Cardiac septum (tissue), 1 donor: ENCODE results near the gene BMERB1. TPM values are rescaled to one million over a fixed set of nuclear protein-coding genes. Genes with fewer than 3 reads are reported as not detected.

Source experiments
- DNase-seq: peaks from one replicate; pipeline ENCODE4 v3.0.0-alpha.2; 2020; ENCODE audit warnings: low spot score
- intact Hi-C: fragments of 100-400 bp; cut with DNase I; formaldehyde crosslinking; loops from one replicate; pipeline ENCODE4 v1.14.0; 2022
- total RNA-seq: library from RNA; stranded (reverse); fragmentation: NEBNext Ultra II Directional; extraction: Animal tissue kit (Norgen Biotek cat#: 25700); gene quantifications from one replicate; pipeline ENCODE4 v1.2.1, GENCODE V29; 2021
- donor health status: DM: no; HTN: no; CAD: no.

The BMERB1 gene
- total RNA-seq, 1 donor from 2014 or later = 70.3 TPM

DNA sequence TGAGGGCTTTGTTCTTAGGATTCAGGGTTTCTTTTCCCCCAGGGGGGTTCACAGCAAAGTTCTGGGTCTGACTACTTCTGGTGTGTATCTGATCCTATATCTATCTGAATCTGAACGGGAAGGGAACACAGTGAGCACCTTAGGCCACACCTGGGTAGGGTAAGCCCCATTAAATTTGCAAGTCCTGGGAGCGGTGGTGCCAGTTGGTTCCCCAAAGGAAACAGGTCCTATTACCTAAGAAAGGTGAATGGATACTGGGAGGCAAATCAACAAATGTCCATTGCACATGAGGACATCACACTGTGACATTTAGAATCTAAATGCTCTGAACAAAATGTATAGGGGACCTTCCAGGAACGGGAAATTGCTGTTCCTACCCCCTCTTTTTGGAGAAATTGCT, 54.6 kb downstream of the BMERB1 start:
- no peak for DNase-seq

DNA sequence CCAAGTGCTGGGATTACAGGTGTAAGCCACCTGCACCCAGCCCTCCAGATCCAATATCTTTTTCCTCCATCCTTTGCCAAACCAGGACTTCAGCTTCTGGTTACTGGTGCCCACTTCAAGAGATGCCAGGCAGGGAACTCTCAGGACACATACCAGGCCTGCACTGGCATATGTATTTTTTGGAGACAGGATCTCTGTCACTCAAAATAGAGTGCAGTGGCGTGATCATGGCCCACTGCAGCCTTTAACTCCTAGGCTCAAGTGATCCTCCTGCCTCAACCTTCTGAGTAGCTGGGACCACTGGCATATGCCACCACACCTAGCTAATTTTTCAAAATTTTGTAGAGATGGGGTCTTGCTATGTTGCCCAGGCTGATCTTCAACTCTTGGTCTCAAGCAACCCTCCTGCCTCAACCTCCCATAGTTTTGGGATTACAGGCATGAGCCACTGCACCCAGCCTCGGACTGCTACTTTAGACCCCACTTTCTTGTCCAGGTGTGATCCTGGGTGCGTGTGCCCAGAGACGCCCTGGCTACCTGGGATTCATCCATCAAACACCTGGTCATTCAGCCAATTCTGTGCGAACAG, 55.8 kb downstream of the BMERB1 start:
- intact Hi-C loops = no loop called here
- no peak for DNase-seq

More for the DNA sequence above, 54.6 kb downstream of the BMERB1 start:
- intact Hi-C loops = no loop called here

DNA sequence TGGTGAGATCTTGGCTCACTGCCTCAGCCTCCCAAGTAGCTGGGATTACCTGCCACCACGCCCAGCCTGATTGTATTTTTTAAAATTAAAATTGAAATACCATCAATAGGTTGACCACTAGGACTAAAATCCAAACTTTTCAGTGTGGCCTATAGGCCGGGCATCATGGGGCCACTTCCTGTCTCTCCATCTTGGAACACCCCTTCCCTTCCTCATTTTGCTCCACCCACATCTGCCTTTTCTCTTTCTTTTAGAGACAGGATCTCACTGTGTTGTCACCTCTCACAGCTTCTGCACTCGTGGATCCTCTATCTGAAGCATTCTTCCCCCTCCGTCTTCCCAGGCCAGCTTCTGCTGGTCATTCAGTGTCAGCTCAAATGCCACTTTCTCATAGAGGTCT, 57.0 kb downstream of the BMERB1 start:
- intact Hi-C loops = no loop called here
- DNase-seq = no peak

DNA sequence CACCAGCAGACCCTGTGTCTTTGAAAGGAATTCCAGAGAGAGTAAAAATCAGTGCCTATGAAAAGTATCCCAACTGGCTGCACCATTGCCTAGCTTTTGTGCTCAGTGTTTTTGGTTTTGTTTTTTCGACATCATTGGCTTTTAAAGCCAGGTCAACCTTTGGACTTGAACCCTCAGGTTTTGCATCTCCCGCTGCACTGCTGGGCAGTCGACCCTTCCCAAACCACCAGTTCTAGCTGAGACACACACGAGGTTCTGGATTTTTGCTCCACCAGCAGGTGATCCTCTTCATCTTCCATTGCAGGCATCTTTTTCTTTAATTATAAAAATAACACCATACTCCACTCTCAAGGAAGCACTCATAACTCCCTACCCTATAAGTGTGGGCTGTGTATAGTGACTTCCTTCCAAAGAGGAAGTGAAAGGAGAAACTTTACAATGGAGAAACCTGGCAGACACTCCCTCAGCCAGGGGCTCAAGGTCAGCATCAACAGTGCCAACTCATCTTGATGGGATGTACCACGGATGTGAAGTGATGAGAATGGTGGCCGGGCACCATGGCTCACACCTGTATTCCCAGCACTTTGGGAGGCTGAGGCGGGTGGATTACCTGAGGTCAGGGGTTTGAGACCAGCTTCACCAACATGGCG, 57.8 kb downstream of the BMERB1 start:
- intact Hi-C loops = no loop called here

DNA sequence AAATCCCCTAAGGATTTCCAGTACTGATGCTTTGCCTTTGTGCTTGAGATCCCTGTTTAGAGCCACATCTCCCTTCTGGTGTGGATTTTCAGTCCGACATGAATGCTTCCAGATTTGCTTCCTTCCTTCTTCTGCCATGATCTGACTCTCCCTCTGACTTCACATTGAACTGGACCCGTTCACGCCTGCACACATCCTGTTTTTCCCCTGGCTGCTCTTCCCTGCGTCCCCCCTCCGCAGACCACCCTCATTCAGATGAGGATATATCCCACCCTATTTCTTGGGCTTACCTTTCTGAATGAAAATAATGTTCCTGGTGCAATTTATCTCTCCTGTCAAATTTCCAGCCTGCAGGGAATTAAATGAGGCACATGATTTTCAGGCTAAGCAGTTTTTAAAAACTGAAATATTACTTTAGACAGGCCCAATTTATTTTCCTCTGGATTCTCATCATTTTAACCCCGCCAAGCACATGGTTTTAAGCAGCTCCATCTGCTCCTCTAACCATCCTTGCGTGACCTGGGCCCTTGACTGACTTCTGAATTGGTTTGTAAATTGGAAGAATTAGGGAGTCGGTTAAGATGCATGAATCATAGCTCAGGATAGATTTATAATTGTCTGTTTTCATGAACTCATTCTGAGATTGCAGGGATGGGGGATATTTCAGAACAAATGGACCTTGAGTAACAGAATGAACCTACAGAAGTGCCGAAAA, 59.2 kb downstream of the BMERB1 start:
- no peak for DNase-seq
- intact Hi-C loops = no loop called here

More for the DNA sequence above, 57.8 kb downstream of the BMERB1 start:
- DNase-seq = no peak

DNA sequence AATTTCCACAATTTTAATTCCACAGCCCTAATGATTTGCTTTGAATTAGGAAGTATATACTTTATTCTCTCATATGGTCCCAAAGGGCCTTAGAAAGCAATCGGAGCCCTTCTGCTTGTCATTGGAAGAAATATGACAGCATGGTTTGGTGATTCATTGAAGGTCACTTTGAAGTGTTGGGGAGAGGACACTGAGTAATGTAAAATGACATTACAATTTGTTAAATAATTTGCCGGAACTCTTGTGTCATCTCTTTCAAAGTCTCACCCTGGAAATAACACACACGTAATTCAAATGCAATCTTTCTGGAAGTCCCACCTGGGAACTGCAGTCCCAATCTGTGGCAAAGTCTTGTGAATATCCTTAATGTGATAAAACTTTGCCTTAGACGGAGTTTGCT, 59.8 kb downstream of the BMERB1 start:
- no peak for DNase-seq
- intact Hi-C loops = no loop called here

DNA sequence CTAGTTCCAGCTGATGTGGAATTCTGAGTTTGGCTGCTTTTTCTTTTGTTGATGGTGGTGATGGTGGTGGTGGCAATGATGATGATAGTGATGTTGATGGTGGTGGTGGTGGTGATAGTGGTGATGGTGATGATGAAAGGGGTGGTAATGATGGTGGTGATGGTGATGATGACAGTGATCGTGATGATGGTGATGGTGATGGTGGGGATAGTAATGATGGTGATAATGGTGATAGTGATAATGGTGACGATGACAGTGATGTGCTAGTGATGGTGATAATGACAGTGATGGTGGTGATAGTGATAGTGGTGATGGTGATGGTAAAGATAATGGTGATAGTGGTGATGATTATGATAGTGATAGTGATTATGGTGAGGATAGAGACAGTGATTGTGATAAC, 61.5 kb downstream of the BMERB1 start:
- intact Hi-C loops = loop anchor here (5.0 kb wide), 1 partner anchor 54 kb away; no protein-coding TSS in a partner anchor

DNA sequence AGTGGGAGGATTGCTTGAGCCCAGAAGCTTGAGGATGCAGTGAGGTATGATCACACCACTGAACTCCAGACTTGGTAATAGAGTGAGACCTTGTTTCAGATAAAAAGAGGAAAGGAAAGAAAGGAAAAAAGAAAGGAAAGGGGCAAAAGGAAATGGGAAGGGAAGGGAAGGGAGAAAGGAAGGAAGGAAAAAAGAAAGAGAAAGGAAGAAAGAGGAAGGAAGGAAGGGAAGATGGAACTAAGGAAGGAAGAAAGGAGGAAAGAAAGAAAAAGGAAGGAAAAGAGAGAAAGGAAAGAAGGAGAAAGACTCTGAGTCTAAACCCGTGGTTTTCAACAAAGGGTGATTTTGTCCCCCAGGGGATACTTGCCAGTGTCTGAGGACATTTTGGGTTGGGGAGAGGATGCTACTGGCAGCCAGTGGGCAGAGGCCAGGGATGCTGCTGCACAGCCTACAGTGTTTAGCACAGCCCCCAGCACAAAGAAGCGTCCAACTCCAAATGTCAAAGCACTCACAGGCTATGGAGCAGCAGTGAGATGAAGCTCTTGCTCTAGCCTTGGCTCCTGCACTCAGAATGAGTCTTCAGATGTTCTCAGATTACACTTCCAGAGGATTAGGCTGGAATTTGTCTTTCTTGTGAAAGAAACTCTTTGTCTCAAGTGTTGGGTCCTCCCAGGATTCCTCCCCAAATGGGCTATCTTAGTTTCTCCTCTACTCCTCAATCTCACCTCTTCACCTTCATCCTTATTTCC, 64.2 kb downstream of the BMERB1 start:
- no peak for DNase-seq
- intact Hi-C loops = loop anchor here (5.0 kb wide), 1 partner anchor 56 kb away; no protein-coding TSS in a partner anchor

More for the DNA sequence above, 61.5 kb downstream of the BMERB1 start:
- no peak for DNase-seq

DNA sequence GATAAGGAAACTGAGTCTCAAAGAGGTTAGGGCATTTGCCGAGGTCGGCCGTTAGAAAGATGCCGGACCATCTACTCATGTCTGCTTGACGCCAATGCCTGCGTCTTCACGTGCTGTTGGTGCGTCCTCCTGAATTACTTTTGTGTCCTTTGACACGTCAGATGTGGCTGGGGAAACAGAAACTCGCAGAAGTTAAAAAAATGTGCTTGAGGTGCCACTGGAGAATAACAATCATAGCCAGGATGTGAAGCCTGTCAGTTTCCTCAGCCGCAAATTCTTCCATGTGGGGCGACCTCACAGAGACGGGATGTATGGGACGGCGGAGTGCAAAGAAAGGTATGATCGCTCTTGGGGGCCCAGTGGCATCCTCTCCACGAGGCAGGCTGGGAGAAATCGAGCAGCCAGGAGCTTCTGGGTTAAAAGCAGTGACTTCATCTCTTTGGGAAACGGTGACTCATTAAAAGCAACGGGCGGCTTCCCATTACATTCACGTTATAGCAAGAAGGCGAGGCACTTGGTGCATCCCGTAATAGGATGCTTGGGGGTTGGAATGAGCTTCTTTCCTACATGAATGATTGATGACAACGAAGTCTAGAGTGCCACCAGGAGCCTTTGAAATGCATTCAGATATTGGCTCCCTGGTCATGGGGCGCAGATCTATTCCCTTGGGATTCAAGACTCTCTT, 67.8 kb downstream of the BMERB1 start:
- DNase-seq = no peak

DNA sequence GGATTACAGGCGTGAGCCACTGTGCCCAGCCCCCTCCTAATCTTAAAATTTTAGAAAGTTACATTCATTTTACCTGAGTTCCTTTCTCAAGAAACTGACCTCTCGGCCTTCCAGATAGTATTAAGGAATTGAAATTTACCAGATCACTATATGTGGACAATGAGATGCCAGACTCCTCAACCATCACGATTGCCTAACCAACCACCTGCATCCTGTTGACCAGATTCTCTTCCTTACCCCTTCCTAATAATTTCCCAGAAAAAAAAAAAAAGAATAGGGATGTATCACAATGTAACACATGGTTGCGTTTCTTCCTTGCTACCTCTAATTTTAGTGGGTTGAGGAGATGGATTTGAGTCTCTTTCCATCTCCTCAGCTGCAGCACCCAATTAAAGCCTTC, 72.1 kb downstream of the BMERB1 start:
- intact Hi-C loops = no loop called here
- DNase-seq = no peak

More for the DNA sequence above, 67.8 kb downstream of the BMERB1 start:
- intact Hi-C loops = no loop called here

DNA sequence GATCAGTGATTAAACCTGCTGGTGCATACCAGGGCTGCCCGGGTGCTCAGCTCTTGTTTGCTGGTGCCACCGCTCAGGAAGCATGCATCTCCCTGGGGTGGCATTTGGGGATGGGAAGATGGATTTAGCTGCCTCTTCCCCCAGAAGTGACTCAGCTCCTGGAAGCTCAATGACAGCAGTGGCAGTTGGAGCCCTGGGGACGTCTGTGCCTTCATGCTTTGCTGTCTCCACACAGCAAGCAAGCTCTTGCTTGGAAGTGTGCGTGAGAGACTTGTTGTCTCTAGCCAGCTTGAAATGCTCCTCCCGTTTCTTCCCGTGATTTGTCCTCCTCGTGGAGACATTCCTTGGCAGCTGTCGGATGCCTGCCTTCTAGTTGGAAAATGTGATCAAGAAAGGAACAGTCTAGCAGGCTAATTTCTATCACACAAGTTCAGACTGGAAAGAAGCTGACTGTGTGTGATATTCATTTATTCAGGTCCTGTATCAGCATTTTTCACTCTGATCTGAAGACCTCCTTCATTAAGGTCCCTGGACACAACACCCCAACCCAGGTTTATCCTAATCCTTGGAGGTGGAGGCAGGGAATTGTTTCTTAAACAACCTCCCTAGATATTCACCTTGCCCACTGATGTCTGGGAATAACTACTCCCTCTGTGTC, 73.0 kb downstream of the BMERB1 start:
- intact Hi-C loops = no loop called here
- no peak for DNase-seq

DNA sequence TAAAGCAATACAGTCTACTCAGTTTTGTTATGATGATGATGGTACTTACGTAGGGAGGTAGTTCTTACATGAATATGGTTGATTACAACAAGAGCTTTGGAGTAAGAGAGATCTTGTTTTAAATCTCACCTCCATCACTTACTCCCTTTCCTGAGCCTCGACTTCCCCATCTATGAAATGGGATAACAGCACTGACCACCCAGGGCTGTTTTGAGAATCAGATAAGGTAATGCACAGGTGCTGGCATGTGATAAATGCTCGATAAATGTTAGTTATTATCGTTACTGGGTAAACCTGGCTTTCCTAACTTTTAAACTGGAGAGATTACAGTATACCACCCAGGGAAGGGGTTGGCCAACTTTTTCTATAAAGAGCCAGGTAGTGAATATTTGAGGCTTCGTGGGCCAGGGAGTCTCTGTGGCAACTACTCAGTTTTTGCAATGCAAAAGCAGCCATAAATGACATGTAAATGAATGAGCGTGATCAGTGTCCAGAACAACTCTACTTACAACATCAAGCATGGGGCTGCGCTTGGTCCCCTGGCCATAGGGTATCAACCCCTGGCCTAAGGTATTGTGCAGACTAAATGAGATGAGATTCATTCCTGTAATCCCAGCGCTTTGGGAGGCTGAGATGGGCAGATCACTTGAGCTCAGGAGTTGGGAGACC, 73.7 kb downstream of the BMERB1 start:
- intact Hi-C loops = no loop called here
- DNase-seq = no peak

DNA sequence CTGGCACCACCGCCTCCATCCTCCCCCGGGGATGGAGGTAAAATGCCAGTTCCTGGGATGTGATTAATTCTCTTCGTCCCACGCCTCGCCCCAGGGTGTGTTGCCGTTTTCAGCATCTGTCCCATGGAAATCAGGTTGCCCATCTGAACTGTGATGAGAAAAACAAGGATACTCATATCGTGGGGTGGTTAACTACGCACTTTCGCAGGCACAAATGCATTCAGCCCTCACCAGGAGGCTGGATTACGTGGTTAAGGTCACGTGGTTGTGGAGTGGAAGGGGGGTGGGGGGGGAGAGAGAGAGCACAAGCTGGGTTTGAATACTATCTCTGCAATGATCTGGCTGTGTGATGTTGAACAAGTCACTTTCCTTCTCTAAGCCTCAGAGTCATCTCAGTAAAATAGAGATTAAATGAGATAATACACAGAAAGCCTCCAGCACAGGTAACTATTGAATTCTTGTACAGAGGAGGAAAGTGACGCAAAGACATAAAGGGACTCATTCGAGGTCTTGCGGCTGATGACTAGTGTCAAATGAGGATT, 74.7 kb downstream of the BMERB1 start:
- intact Hi-C loops = no loop called here
- DNase-seq = no peak

DNA sequence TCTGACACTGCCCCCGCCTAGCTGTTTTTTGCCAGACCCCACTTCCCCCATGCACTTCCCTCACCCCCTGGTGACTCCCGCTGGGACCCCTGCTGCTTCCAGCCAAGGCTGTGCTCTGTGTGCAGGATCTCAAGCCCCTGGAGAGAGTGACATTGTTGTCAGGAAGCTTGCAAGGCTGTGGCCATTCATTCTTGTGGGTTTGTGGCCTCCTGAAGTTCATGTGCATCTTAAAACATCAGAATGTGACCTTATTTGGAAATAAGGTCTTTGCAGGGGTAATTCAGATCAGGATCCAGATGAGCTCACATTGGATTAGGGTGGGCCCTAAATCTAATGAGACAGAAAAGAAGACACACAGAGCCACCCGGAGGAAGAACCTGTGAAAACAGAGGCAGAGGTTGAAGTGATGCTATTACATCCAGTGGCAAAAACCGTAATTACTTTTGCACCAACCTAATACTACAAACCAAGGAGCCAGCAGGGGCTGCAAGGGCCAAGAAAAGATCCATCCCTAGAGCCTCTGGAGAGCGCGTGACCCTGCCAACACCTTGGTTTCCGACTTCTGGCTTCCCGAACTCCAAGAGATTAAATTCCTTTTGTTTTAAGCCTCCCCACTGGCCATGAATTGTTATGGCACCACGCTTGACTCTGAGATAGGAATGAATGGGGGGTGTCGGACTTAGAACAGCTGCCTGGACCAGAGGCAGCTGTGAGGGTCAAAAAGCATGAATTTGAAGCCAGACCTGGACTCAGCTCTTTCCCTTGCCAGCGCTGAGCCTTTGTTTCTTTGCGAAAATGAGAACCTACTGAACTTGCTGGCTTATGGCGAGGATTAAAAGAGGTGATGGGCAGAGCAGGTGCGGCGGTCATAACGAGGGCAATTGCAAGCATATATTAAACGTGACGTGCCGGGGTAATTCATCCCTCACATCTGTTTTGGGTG, 75.5 kb downstream of the BMERB1 start:
- intact Hi-C loops = no loop called here

DNA sequence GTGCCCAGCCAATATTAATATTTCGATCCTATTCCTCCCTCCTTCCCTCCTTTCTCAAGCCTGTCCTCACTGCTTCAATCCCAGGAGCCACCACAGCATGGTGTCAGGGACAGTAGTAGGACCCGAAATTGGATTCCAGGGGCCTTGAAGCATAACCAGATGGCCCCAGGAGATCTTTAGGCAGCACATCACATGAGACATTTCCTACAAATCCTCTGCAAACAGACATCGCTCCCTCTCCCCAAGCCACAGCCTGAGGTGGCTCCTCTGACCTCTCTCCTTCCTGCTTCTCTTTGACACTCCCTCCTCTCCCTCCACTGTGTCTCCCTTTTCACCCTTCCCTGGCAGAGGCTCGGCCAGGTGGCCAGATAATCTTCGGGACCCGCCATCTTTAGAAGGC, 76.6 kb downstream of the BMERB1 start:
- DNase-seq = no peak
- intact Hi-C loops = no loop called here

More for the DNA sequence above, 75.5 kb downstream of the BMERB1 start:
- DNase-seq = no peak

DNA sequence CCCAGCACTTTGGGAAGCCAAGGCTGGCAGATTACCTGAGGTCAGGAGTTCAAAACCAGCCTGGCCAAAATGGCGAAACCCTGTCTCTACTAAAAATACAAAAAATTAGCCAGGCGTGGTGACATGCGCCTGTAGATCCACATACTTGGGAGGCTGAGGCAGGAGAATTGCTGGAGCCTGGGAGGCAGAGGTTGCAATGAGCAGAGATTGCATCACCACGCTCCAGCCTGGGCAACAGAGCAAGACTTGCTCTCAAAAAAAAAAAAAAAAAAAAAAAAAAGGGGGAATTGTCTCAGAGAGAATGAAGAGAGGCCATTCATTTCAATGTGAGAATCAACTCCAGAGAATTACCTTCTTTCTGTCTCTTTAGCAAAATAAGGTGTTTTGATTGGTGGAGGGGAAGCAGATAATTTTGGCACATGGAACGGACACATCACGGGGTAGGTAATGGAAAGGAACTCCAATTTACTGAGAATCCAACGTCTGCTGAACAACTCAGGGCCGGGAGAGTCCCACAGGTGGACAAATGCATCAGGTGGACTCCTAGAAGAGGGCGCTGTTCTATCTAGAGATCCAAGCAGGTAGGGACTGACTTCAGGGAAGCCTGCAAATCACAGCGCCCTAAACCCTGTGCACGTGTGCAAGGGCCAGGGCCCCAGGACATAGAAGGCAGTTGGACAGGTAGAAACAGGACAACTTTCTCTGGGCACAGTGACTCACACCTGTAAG, 77.5 kb downstream of the BMERB1 start:
- intact Hi-C loops = no loop called here
- DNase-seq = no peak

DNA sequence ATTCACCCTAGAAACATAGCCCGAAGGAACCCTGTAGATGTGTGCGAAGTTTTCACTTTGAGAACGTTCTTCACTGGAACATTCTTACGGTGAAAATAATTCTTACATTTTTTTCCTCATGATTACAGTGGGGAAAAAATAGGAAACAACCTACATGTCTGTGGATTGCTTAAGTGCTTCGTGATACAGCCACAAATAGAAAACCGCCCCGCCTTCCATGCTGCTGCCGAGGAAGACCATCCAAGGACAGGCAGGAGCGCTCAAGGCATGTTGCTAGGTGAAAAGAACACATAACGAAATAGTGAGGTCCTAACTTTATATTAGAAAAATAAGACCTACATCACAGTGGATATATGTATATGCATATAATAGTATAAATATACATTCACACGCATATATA, 78.8 kb downstream of the BMERB1 start:
- intact Hi-C loops = no loop called here
- DNase-seq = no peak
